ENCODE measurements around the gene RPL7L1. TPM values are rescaled to one million over a fixed set of nuclear protein-coding genes. Genes with fewer than 3 reads are reported as not detected.

Gene RPL7L1
- 64.2 to 113 TPM (median 66.4 TPM) in 5 replicates for total RNA-seq (2022; extraction: Qiagen RNA extraction; ENCODE audit: low read depth)

DNA sequence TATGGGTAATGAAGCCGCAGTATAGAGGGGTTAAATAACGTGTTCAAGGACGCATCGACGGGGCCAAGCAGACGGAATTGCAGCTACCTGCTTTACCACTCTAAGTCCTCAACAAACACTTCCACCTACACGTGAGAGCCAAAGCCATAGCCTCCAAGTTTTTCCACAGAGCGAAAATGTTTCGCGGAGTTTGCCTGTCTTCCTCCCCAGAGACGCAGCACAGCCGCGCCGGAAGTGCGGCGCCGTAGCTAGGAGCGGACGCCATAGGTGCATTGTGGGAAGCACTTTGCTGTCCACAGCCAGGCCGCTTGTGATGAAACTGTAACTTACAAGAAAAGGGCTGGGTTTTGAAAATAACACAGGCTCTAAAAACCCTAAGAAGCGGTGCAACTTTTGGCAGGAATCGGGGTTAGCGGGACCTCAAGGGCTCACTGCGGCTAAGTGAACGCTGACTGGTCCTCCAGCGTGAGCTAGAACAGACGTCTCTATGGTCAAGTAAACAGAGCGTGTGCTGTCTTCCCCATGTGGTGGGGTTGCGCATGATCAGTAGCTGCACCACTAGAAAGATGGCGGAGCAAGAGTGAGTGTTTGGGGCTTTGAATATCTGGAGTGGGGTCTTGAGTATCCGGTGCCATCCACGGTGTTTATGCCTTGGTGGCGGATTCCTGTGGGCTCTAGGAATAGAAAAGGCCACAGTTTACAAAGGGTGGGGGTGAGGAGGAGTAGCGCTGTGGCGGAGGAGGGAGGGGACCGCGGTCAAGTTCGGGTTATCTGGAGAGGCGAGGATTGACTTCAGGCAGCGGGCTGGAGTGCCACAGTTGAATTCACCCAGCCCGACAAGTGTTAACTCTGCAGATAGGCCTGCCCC, at the start of gene RPL7L1:
Gene RPL7L1, plus strand, starts transcription at position 245 of the 868 bp plus-strand sequence. Its CDS starts 295 bp downstream, at position 540.

GRCh38 chr6:42915732-42916131, 36.3 kb downstream of the RPL7L1 start, which contains the start of gene PTCRA:
Gene PTCRA (plus strand): TSS chr6:42916053. CDS start chr6:42916070, 17 bp downstream.

GRCh38 chr6:42928986-42929820, 49.8 kb downstream of the RPL7L1 start, which contains the start of gene CNPY3:
Gene CNPY3 (plus strand): TSS chr6:42929480. CDS start chr6:42929571, 91 bp downstream.

Other genes starting within 250 kb of the RPL7L1 start
- gene PRPH2, start 157.0 kb upstream of the RPL7L1 start, total RNA-seq (2022; extraction: Qiagen RNA extraction; ENCODE audit: low read depth): 0.07 TPM in 1 of 5 replicates, not detected in the others
- gene TBCC, start 133.5 kb upstream of the RPL7L1 start, total RNA-seq (2022; extraction: Qiagen RNA extraction; ENCODE audit: low read depth): 15.4 to 16.7 TPM (median 16.1 TPM) in 5 replicates
- 2.2 to 3.7 TPM (median 3.6 TPM) in 5 replicates for gene BICRAL, start 97.6 kb upstream of the RPL7L1 start, total RNA-seq (2022; extraction: Qiagen RNA extraction; ENCODE audit: low read depth)
- not detected in 5 replicates for gene PTCRA, start 36.4 kb downstream of the RPL7L1 start, total RNA-seq (2022; extraction: Qiagen RNA extraction; ENCODE audit: low read depth)
- 31.6 to 48.5 TPM (median 44.5 TPM) in 5 replicates for gene CNPY3, start 49.9 kb downstream of the RPL7L1 start, total RNA-seq (2022; extraction: Qiagen RNA extraction; ENCODE audit: low read depth)
- 0.24 to 0.27 TPM in 2 of 5 replicates, not detected in the others for gene GNMT, start 81.1 kb downstream of the RPL7L1 start, total RNA-seq (2022; extraction: Qiagen RNA extraction; ENCODE audit: low read depth)
- 4.5 to 9.9 TPM (median 9.6 TPM) in 5 replicates for gene PEX6, start 99.6 kb downstream of the RPL7L1 start, total RNA-seq (2022; extraction: Qiagen RNA extraction; ENCODE audit: low read depth)
- gene PPP2R5D, start 105.0 kb downstream of the RPL7L1 start, total RNA-seq (2022; extraction: Qiagen RNA extraction; ENCODE audit: low read depth): 26.4 to 30.0 TPM (median 27.2 TPM) in 5 replicates
- gene MEA1, start 134.3 kb downstream of the RPL7L1 start, total RNA-seq (2022; extraction: Qiagen RNA extraction; ENCODE audit: low read depth): 90.3 to 112 TPM (median 91.5 TPM) in 5 replicates
- 22.2 to 31.7 TPM (median 30.9 TPM) in 5 replicates for gene KLHDC3, start 134.6 kb downstream of the RPL7L1 start, total RNA-seq (2022; extraction: Qiagen RNA extraction; ENCODE audit: low read depth)
- 67.6 to 88.6 TPM (median 72.1 TPM) in 5 replicates for gene RRP36, start 142.0 kb downstream of the RPL7L1 start, total RNA-seq (2022; extraction: Qiagen RNA extraction; ENCODE audit: low read depth)
- 5.2 to 9.4 TPM (median 8.0 TPM) in 5 replicates for gene CUL7, start 174.2 kb downstream of the RPL7L1 start, total RNA-seq (2022; extraction: Qiagen RNA extraction; ENCODE audit: low read depth)
- 44.1 to 63.1 TPM (median 54.2 TPM) in 5 replicates for gene MRPL2, start 179.8 kb downstream of the RPL7L1 start, total RNA-seq (2022; extraction: Qiagen RNA extraction; ENCODE audit: low read depth)
- gene KLC4, start 180.0 kb downstream of the RPL7L1 start, total RNA-seq (2022; extraction: Qiagen RNA extraction; ENCODE audit: low read depth): 4.4 to 7.9 TPM (median 6.8 TPM) in 5 replicates
- gene PTK7, start 196.7 kb downstream of the RPL7L1 start, total RNA-seq (2022; extraction: Qiagen RNA extraction; ENCODE audit: low read depth): 3.1 to 5.5 TPM (median 4.1 TPM) in 5 replicates

Measured in A549 treated with ZK216348 at 1 μM for 4 hours (cell line).